ENCODE data around the gene VENTX. TPM values are rescaled to one million over a fixed set of nuclear protein-coding genes. Genes with fewer than 3 reads are reported as not detected.

The VENTX gene
- polyA plus RNA-seq, 3 donors, result 0.28 to 0.80 (median 0.56) TPM

GRCh38 chr10:133274751-133275683, 37.4 kb downstream of the VENTX start:
- H3K27ac ChIP-seq (ENCODE audit: low read depth, low read length), result no peak overlapping the region
- WGBS, 3 donors, result 19 to 56% (median 30%) methylated on average over 22 to 26 of the region's 26 CpGs

DNA sequence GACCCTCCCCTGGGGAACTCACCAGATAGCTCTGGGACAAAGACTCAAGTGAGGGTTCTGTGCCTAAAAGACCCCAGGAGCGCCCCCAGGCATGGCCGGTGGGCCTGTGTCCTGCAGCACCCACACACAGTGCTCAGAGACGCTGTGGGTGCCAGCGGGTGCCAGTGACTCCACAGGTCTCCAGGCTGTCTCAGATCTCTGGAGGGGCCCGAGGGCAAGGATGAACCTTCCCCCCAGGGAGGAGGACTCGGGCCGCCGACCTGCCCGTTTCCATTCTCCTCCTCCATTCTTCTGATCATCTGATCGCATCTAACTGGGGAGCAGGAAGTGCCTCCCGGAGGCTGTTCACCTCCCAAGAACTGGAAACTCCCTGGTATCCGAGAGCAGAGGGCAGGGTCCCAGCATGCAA, 38.0 kb downstream of the VENTX start:
- 7 to 48% (median 17%) methylated on average over 11 to 12 of the region's 12 CpGs for WGBS, 3 donors
- H3K27ac ChIP-seq (ENCODE audit: low read depth, low read length), result no peak overlapping the region

- 17 to 59% (median 17%) methylated on average over 5 to 6 of the region's 6 CpGs for WGBS, 3 donors
- H3K27ac ChIP-seq (ENCODE audit: low read depth, low read length), result no peak overlapping the region
These were observed 38.4 kb downstream of the VENTX start for GRCh38 chr10:133276100-133276434.

DNA sequence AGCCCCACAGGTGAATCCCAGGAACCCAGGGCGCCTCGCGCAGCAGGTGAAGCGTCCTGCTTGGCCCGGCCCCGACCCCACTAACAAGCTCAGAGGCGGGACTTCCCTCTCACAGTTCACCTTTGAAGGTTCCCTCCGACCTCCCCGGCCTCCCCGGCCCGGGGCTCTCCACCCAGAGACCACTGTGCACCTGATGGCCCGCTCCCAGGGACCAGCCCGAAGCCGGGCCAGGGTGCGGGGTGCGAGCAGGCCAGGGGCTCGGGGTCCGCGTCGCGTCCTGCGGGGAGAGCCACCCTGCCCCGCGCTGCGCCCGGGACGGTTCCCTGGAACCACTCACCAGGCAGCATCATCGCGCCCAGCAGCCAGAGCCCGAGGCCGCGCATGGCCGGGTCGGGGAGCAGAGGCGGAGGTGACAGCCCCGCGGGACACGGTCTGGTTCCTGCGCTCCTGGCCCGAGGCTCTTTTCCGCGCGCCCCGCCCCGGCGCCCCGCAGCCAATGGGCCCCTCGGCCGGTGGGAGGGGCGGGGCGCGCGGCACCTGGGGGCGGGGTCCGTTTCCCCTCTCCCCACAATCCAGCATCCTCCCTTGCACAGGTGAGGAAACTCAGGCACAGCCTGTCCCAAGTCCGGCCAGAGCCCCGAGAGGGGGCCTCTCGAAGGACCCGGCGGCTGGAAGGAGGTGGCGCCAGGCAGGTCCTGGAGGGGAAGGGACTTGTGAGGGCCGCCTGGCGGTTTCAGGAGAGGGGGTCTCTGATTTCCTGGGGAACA, 39.0 kb downstream of the VENTX start, which contains the start of gene ADAM8:
TSS of gene ADAM8 (minus strand) at position 434 of the 767 bp plus-strand sequence. CDS start at position 383, 51 bp downstream.
- WGBS, 3 donors, result 4 to 12% (median 4%) methylated on average over 38 to 63 of the region's 63 CpGs
- no peak within 1 kb of the TSS for H3K27ac ChIP-seq (ENCODE audit: low read depth, low read length)

DNA sequence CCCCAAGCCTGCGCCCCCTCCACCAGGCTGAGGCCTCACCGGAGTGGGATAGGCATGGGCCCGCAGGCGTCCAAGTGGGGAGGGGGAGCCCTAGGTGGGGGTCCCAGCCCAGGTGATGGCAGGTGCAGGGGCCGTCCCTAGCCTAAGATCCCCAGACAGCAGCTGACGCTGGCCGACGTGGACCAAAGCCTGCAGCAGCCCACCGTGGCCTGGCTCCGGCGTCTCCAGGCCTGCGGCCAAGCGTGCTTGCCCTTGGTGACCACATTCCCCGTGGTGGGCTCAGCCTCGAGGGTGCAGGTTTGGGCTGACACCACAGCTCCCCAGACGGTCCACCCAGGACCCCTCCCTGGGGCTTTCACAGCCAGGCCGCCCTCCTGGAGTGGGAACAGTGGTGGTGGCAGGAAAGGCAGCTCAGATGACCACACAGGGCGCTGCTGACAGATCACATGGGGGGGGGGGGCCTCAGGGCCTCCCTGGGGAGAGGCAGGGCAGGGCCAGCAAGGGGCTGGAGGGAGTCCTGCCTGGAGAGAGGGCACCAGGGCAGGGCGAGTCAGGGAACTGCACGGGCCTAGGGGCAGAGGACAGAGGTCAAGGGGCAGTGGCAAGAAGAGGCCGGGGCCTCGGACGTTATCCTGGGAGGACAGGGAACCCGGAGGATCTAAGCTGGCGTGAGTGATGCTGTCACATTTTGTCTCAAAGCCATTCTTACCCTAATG, 39.8 kb downstream of the VENTX start:
- H3K27ac ChIP-seq (ENCODE audit: low read depth, low read length), result no peak overlapping the region
- 65 to 72% (median 68%) methylated on average over 22 to 25 of the region's 25 CpGs for WGBS, 3 donors

- WGBS, 3 donors, result 39 to 59% (median 51%) methylated on average over 12 of the region's 12 CpGs
- H3K27ac ChIP-seq (ENCODE audit: low read depth, low read length), result peak overlapping the region; percentile 67
These were observed 40.4 kb downstream of the VENTX start for GRCh38 chr10:133277993-133278576.

GRCh38 chr10:133278577-133279265, 41.1 kb downstream of the VENTX start:
- 42 to 54% (median 45%) methylated on average over 19 of the region's 19 CpGs for WGBS, 3 donors
- peak overlapping the region; percentile 67 for H3K27ac ChIP-seq (ENCODE audit: low read depth, low read length)

GRCh38 chr10:133279326-133280226, 41.9 kb downstream of the VENTX start:
- WGBS, 3 donors, result 57 to 83% (median 71%) methylated on average over 23 to 24 of the region's 24 CpGs
- no peak overlapping the region for H3K27ac ChIP-seq (ENCODE audit: low read depth, low read length)

- 92 to 96% (median 92%) methylated on average over 9 to 10 of the region's 10 CpGs for WGBS, 3 donors
- no peak overlapping the region for H3K27ac ChIP-seq (ENCODE audit: low read depth, low read length)
These were observed 42.9 kb downstream of the VENTX start for GRCh38 chr10:133280391-133281059.

GRCh38 chr10:133281084-133281483, 43.4 kb downstream of the VENTX start:
- 93 to 95% (median 94%) methylated on average over 13 to 15 of the region's 15 CpGs for WGBS, 3 donors
- no peak overlapping the region for H3K27ac ChIP-seq (ENCODE audit: low read depth, low read length)

GRCh38 chr10:133281628-133282372, 44.1 kb downstream of the VENTX start:
- 91 to 94% (median 94%) methylated on average over 38 of the region's 38 CpGs for WGBS, 3 donors
- no peak overlapping the region for H3K27ac ChIP-seq (ENCODE audit: low read depth, low read length)

DNA sequence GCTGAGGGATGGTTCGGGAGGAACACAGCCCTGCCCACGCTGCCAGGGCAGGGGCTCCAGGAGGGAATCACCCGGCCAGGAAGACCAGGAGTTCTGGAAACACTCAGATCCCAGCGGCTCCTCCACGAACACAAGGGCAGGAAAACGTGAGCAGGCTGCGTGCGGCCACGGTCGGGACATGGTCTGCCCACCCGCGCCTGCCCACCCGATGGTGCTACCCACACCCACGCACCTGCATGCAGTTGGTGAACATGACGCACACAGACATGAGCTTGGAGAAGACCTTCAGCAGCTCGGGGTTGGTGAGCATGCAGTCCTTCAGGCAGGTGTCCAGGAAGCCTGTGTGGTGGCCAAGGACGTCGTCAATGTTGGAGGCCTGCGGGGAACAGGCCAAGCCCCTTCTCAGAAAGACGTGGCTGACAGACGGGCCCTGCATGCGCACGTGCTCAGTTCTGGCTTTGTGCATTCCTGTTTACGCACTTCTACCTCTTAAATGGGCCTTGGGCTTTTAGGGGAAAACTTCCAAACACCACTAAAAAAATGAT, 45.3 kb downstream of the VENTX start:
- 91 to 94% (median 94%) methylated on average over 24 of the region's 24 CpGs for WGBS, 3 donors
- no peak overlapping the region for H3K27ac ChIP-seq (ENCODE audit: low read depth, low read length)

- 97% methylated on average over 24 of the region's 24 CpGs for WGBS, 3 donors
- H3K27ac ChIP-seq (ENCODE audit: low read depth, low read length), result no peak overlapping the region
These were observed 46.3 kb downstream of the VENTX start for GRCh38 chr10:133283931-133284330.

DNA sequence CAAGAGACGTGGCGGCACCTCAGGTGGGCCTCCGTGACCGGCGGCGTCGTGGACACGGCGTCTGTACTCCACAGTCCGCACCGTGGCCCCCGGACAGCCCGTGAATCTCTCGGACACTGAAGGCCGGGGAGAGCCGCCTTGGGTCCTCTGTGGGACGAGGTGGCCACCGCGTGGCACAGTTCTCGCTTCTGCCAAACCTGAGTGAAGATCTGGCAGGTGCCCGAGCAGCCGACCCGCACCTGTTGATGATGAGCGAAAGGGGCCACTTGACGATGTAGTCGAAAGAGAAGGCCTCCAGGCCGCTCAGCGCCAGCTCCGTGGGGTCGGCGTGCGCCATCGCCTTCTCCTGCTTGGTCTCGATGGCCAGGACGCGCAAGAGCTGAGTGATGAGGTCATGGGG, 47.6 kb downstream of the VENTX start:
- WGBS, 3 donors, result 96 to 97% (median 96%) methylated on average over 35 to 36 of the region's 36 CpGs
- no peak overlapping the region for H3K27ac ChIP-seq (ENCODE audit: low read depth, low read length)

DNA sequence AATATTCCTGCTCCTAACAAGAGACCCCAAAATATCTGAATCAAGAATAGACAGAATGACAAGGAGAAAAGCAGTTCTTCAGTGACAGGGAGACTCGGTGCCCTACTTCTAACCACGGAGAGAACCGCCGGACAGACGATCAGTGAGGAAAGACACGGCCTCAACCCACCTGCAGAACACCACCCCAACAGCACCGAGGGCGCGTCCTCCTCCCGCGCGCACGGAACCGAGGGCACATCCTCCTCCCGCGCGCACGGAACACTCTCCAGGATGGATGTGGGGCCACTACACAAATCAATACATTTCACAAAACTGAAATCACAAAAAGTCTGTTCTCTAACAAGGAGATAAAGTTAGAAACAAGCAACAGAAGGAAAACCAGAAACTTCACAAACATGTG, 48.7 kb downstream of the VENTX start:
- WGBS, 3 donors, result 84 to 92% (median 89%) methylated on average over 18 of the region's 18 CpGs

More for the DNA sequence above, 48.7 kb downstream of the VENTX start:
- no peak overlapping the region for H3K27ac ChIP-seq (ENCODE audit: low read depth, low read length)

Measured in adipose tissue (tissue), 3 donors.